ENCODE measurements around the gene ACAD9. TPM values are rescaled to one million over a fixed set of nuclear protein-coding genes. Genes with fewer than 3 reads are reported as not detected.

The ACAD9 gene
- total and polyA plus RNA-seq, 9 of the 15 experiments (the other 6 are each of a cell fraction or from before 2014, with no cell fraction given) = 10.2 to 32.6 (median 22.8) TPM

- TF ChIP-seq CREB3 (tag; conservative IDR thresholded peaks at IDR 0.05; ENCODE audit: low read depth) (0 out of 2 replicates have a peak, but pooled peaks have one; percentile 24), SIRT6 (IDR thresholded peaks at IDR 0.05; ENCODE audit: low read depth, low read length) (no peak), CEBPZ (IDR thresholded peaks at IDR 0.05; ENCODE audit: borderline replicate concordance, low read depth, low read length) (no peak), SMAD3 (CRISPR knock-in tag; conservative IDR thresholded peaks at IDR 0.05) (no peak), THAP7 (CRISPR knock-in tag; IDR thresholded peaks at IDR 0.05) (no peak), GABPB1 (CRISPR knock-in tag; IDR thresholded peaks at IDR 0.05) (no peak), ELK3 (CRISPR knock-in tag; IDR thresholded peaks at IDR 0.05) (no peak), ZNF282 (CRISPR knock-in tag; IDR thresholded peaks at IDR 0.05) (no peak), SMAD4 (CRISPR knock-in tag; conservative IDR thresholded peaks at IDR 0.05) (peak; percentile 75), ETV1 (tag; conservative IDR thresholded peaks at IDR 0.05; ENCODE audit: low read depth) (no peak), DNMT1 (IDR thresholded peaks at IDR 0.05) (no peak), PPARD (CRISPR knock-in tag; IDR thresholded peaks at IDR 0.05) (no peak), MCM7 (IDR thresholded peaks at IDR 0.05) (no peak), KLF10 (CRISPR knock-in tag; IDR thresholded peaks at IDR 0.05) (no peak), ZNF592 (IDR thresholded peaks at IDR 0.05) (peak; percentile 83), MCM5 (IDR thresholded peaks at IDR 0.05; ENCODE audit: low read depth) (no peak), MTA2 (IDR thresholded peaks at IDR 0.05; ENCODE audit: low read depth) (no peak), ZNF511 (CRISPR knock-in tag; IDR thresholded peaks at IDR 0.05) (no peak)
These were observed 33.5 kb upstream of the ACAD9 start (continued) for GRCh38 chr3:128845778-128846485.
